ENCODE data around the gene BRI3. TPM values are rescaled to one million over a fixed set of nuclear protein-coding genes. Genes with fewer than 3 reads are reported as not detected.

The BRI3 gene
- polyA plus RNA-seq, 6 donors from 2014 or later: 12.1 to 21.6 (median 17.2) TPM

DNA sequence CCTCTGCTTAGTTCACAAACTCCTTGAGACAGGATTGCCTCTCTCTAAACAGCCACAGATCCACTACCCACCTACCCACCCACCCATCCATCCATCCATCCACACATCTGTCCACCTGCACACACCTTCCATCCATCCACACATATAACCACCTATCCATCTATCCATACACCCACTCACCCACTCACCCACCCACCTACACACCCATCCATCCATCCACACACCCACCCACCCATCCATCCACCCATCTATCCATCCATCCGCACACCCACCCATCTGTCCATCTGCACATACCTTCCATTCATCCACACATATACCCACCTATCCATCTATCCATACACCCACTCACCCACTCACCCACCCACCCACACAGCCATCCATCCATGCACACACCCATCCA, 39.1 kb upstream of the BRI3 start:
- H3K27ac Mint-ChIP-seq: no peak overlapping the region
- DNase-seq (no peak), ATAC-seq (ENCODE audit: low read depth in 2 of 2) (no peak)

DNA sequence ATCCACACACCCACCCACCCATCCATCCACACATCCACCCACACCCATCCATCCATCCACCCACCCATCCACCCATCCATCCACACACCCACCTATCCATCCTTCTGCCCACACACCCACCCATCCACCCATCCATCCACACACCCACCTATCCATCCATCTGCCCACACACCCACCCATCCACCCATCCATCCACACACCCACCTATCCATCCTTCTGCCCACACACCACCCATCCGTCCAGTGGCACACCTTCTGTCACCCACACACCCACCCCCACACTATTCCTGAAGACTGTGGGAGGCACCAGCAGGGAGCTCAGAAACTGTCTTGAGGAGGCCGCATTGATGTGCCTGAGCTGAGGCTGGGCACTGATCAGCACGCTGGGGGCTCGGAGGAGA, 38.6 kb upstream of the BRI3 start:
- ATAC-seq (ENCODE audit: low read depth in 2 of 2): no peak
- H3K27ac Mint-ChIP-seq: no peak overlapping the region
- no peak overlapping the region for H3K4me3 Mint-ChIP-seq
- H3K4me1 Mint-ChIP-seq: peaks cover 4 to 7% (median 5%) of the 10 kb centered on the region in 3 donors
- peaks cover 6 to 7% of the 10 kb centered on the region in 2 donors for H3K36me3 Mint-ChIP-seq
- DNase-seq: no peak
- no peaks in the 10 kb centered on the region for H3K27me3 Mint-ChIP-seq
- H3K9me3 Mint-ChIP-seq: no peaks in the 10 kb centered on the region

More for the DNA sequence above, 39.1 kb upstream of the BRI3 start:
- Mint-ChIP-seq H3K36me3 (peaks cover 6 to 7% of the 10 kb centered on the region in 2 donors), H3K4me1 (peaks cover under 1 to 7% (median 4%) of the 10 kb centered on the region in 3 donors), H3K9me3 (no peaks in the 10 kb centered on the region), H3K4me3 (no peak overlapping the region), H3K27me3 (no peaks in the 10 kb centered on the region)

DNA sequence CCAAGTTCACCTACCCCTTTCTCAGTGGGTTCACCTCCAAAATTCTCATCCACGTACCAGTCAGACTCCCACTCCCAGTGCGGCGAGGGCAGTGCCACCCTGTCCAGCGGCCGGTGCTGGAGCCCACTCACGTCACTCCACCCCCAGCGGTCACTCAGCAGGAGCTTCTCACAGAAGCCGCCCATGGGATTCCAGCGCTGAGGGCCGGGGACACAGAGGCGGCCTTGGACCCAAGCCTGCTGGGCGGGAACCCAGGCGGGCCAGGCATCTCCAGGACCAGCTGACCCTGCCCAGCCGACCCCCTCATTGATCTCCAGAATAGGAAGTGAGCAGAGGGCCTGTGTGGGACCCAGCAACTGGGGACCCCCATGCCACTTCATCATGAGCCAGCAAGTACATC, 36.6 kb upstream of the BRI3 start:
- DNase-seq: no peak
- ATAC-seq (ENCODE audit: low read depth in 2 of 2): no peak
- no peaks in the 10 kb centered on the region for H3K9me3 Mint-ChIP-seq
- H3K27ac Mint-ChIP-seq: no peak overlapping the region
- peaks cover 13 to 19% (median 18%) of the 10 kb centered on the region in 3 donors for H3K4me1 Mint-ChIP-seq
- H3K36me3 Mint-ChIP-seq: no peaks in the 10 kb centered on the region
- H3K27me3 Mint-ChIP-seq: no peaks in the 10 kb centered on the region
- H3K4me3 Mint-ChIP-seq: no peak overlapping the region

DNA sequence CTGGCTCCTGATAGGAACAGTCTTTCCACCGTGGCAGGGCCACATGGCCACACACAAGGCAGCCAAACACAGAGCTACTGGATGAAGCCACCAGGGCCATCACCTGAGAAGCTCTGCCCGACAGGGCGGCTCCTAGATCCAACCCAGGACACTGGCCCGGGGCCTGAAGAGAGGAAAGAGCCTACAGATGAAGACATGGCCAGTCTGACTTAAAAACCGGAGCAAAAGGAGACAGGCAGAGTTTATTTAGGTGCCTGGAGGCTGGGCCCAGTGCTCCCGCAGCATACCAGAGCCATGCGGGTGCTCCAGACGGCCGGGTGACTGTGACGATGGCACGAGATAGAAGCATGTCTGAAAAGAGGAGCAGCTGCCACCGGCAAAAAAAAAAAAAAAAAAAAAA, 33.3 kb upstream of the BRI3 start:
- DNase-seq (no peak), ATAC-seq (ENCODE audit: low read depth in 2 of 2) (no peak)
- Mint-ChIP-seq H3K4me1 (peaks cover 23 to 42% (median 35%) of the 10 kb centered on the region in 3 donors), H3K27me3 (no peaks in the 10 kb centered on the region), H3K27ac (peak overlapping the region in 1 of 6 donors; percentile 87), H3K4me3 (peak overlapping the region in 1 of 8 donors; percentile 1), H3K9me3 (no peaks in the 10 kb centered on the region), H3K36me3 (no peaks in the 10 kb centered on the region)

DNA sequence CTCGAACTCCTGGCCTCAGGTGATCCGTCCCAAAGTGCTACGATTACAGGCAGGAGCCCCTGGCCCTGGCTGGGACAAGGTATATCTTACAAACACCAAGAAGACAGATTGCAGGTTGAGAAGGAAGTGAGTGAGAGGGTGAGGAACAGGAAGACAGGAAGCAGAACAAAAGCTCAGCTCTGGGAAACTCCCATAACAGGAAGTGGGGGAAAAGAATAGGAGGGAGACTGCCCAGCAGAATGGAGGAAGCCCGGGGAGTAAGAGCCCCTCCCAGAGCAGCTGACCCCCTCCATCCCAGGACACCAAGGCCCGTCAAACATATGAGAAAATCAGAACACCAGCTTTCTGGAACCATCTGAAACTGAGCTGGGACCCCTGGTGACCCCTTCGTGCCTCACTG, 32.4 kb upstream of the BRI3 start:
- ATAC-seq (ENCODE audit: low read depth in 2 of 2) (no peak), DNase-seq (no peak)
- H3K27ac Mint-ChIP-seq: peak overlapping the region in 1 of 6 donors; percentile 35
- no peaks in the 10 kb centered on the region for H3K9me3 Mint-ChIP-seq
- H3K4me3 Mint-ChIP-seq: peak overlapping the region in 5 of 8 donors; percentile 18 to 53 (median 25)
- peaks cover 23 to 47% (median 35%) of the 10 kb centered on the region in 3 donors for H3K4me1 Mint-ChIP-seq
- no peaks in the 10 kb centered on the region for H3K27me3 Mint-ChIP-seq
- H3K36me3 Mint-ChIP-seq: no peaks in the 10 kb centered on the region

DNA sequence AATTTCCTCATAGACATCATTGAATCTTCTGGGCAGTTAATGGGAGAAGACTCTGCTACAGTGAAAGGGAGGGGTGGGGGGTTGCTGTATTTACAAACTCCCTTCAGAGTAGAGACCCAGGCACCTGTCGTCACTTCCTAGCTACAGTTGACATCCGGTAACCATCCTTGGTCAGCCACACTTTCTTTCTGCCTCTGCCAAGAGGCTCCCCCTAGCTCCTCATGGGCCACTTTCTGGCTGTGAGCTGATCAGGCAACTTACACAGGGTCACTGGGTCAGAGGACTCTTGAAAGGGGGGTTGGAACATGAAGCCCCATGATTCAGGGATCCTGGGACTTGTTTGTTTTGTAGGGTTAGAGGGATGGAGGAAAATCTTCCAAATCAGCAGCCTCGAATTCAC, 30.7 kb upstream of the BRI3 start:
- ATAC-seq (ENCODE audit: low read depth in 2 of 2): no peak
- Mint-ChIP-seq H3K36me3 (no peaks in the 10 kb centered on the region), H3K27me3 (no peaks in the 10 kb centered on the region), H3K4me3 (peak overlapping the region; percentile 91 to 98 (median 96)), H3K9me3 (no peaks in the 10 kb centered on the region), H3K4me1 (peaks cover 23 to 47% (median 35%) of the 10 kb centered on the region in 3 donors), H3K27ac (peak overlapping the region; percentile 88 to 96 (median 94))
- DNase-seq: no peak

DNA sequence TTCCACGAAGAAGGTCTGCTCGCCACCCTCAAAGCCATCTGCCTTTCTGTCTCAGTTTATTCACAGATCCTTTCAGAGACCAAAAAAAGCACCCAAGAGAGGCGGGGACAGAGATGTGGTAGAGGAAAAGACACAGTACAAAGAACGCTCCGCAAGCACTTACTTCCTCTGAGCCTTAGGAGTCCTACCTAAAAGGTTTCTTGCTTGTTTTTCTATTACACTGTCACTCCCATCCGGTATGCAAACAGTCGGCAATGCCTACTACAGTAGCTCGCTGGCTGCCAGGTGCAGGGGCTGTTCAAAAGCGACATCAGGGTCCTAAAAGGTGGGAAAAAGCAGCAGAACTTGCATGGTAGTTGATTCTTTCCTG, 30.3 kb upstream of the BRI3 start:
- Mint-ChIP-seq H3K27me3 (no peaks in the 10 kb centered on the region), H3K9me3 (no peaks in the 10 kb centered on the region), H3K27ac (peak overlapping the region; percentile 88 to 96 (median 94)), H3K36me3 (no peaks in the 10 kb centered on the region), H3K4me3 (peak overlapping the region; percentile 91 to 98 (median 96)), H3K4me1 (peaks cover 23 to 47% (median 35%) of the 10 kb centered on the region in 3 donors)
- ATAC-seq (ENCODE audit: low read depth in 2 of 2) (peak; percentile 58), DNase-seq (peak; percentile 61)

DNA sequence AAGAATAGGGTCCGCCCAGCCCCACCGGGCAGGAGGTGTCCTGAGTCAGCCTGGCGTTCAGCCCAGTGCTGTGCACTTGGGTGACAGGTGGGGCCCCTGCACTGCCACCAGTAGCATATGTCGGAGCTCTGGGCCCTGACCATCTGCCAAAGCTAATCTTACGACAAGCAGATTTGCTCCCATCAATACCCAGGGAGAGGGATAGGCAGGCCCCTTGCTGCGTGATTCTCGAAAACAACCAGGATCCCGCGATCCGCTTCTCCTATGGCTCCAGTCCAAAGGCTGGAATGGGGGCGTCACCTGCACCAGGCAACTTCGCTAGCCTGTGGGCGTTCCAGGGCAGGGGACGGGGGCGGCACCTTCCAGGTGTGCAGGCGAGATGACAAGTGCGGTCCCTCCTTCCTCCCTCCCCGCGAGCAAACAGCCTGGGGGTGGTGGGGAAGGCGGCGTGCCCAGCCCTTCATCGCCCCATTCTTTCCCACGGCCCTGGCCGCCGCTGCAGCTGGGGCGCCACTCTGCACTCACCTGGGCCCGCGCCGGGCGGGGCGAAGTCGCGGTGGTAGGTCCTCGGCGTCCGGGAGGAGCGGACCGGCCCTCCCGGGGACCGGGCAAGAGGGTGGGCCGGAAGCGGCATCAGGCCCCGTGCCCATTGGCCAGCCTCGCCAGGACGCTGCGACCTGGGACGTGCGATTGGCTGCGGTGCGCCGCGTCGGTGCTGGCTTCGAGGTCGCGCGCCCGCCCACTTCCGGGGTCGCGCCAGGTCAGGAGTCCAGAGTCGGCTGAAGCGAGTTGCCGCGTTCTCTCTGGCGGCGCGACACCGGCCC, 29.7 kb upstream of the BRI3 start, which contains the start of gene TECPR1:
TECPR1 (minus strand) TSS at position 632 of the 824 bp plus-strand sequence. CDS start 6,086 bp downstream, outside the sequence.
- no peaks in the 10 kb centered on the region for H3K9me3 Mint-ChIP-seq
- no peaks in the 10 kb centered on the region for H3K27me3 Mint-ChIP-seq
- DNase-seq (peak; percentile 91), ATAC-seq (ENCODE audit: low read depth in 2 of 2) (peak; percentile 86 to 89)
- H3K27ac Mint-ChIP-seq: peak within 1 kb of the TSS; percentile 88 to 97 (median 96)
- peaks cover 23 to 47% (median 40%) of the 10 kb centered on the region in 3 donors for H3K4me1 Mint-ChIP-seq
- peaks cover 0 to 5% of the 10 kb centered on the region in 2 donors for H3K36me3 Mint-ChIP-seq
- peak within 1 kb of the TSS; percentile 91 to 98 (median 96) for H3K4me3 Mint-ChIP-seq

DNA sequence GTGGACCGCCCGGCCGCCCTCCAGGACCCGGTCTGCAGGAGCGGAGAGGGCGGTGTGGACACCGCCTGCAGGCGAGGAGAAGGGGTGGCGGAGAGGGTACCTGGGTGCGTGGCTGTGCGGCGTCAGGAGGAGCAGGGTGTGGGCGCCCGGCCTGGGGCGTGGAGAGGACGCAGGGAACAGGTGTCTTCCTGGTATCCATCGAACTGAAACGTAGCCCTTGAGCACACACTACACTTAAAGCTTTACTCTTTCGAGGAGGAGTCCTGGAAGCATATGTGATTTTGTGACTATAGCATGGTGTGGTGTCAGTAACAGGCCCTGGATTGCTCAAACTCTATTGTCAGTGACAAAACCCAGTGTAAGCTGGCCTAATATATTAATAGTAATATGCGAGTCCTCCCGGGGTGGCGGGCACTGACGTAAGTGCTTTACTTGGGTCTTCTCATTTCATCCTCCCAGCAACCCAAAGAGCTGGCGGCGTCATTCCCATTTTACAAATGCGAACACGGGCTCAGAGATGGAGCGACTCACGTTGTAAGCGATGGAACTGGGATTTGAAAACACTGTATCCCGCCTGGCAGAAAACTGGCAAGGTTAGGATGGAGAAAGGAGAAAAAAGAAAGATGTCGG, 28.9 kb upstream of the BRI3 start:
- Mint-ChIP-seq H3K9me3 (no peaks in the 10 kb centered on the region), H3K4me1 (peaks cover 23 to 44% (median 42%) of the 10 kb centered on the region in 3 donors), H3K36me3 (peaks cover 0 to 6% of the 10 kb centered on the region in 2 donors), H3K27me3 (no peaks in the 10 kb centered on the region), H3K27ac (peak overlapping the region; percentile 88 to 97 (median 96)), H3K4me3 (peak overlapping the region; percentile 91 to 98 (median 96))
- ATAC-seq (ENCODE audit: low read depth in 2 of 2) (peak; percentile 19 to 35), DNase-seq (no peak)

DNA sequence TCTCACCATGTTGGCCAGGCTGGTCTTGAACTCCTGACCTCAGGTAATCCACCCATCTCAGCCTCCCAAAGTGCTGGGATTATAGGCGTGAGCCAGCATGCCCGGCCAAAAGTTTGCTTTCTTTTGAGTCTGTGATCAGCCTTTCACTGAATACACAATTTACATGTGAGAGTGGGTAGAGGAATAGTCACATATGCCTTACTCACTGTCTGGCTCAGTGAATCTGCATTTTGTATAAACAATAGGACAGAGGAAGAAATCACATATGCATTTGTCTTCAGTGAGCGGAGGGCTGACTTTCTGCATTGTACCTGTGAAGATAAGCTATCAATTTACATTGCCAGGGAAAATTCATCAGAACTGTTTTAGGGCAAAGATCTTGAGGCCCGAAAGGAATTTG, 27.0 kb upstream of the BRI3 start:
- Mint-ChIP-seq H3K36me3 (peaks cover 0 to 6% of the 10 kb centered on the region in 2 donors), H3K27ac (peak overlapping the region in 2 of 6 donors; percentile 15 to 43), H3K4me1 (peaks cover 13 to 33% (median 32%) of the 10 kb centered on the region in 3 donors), H3K4me3 (peak overlapping the region in 1 of 8 donors; percentile 50), H3K27me3 (no peaks in the 10 kb centered on the region), H3K9me3 (no peaks in the 10 kb centered on the region)
- no peak for ATAC-seq (ENCODE audit: low read depth in 2 of 2)
- DNase-seq: no peak

DNA sequence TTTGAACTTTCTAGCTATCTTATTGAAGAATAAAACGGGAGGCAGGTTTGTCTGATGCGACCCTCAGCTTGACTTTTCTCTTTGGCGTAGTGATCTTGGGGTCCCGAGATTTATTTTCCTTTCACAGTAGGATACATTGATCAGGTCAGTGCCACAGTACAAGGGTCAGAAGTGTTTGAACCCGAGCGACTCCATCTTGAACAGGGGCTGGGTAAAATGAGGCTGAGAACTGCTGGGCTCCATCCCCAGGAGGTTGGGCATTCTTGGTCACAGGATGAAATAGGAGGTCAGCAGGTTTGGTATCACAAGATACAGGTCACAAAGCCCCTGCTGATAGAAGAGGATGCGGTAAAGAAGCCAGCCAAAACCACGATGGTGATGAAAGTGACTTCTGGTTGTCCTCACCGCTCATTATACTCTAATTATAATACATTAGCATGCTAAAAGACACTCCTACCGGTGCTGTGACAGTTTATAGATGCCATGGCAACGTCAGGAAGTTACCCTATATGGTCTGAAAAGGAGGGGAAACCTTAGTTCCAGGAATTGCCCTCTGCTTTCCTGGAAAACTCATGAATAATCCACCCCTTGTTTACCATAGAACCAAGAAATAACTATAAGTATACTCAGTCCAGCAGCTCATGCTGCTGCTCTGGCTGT, 26.4 kb upstream of the BRI3 start:
- no peaks in the 10 kb centered on the region for H3K27me3 Mint-ChIP-seq
- peak overlapping the region in 3 of 8 donors; percentile 26 to 76 (median 30) for H3K4me3 Mint-ChIP-seq
- peaks cover 13 to 28% (median 27%) of the 10 kb centered on the region in 3 donors for H3K4me1 Mint-ChIP-seq
- H3K36me3 Mint-ChIP-seq: peaks cover 0 to 6% of the 10 kb centered on the region in 2 donors
- peak overlapping the region in 3 of 6 donors; percentile 15 to 43 (median 18) for H3K27ac Mint-ChIP-seq
- ATAC-seq (ENCODE audit: low read depth in 2 of 2) (no peak), DNase-seq (no peak)
- H3K9me3 Mint-ChIP-seq: no peaks in the 10 kb centered on the region

DNA sequence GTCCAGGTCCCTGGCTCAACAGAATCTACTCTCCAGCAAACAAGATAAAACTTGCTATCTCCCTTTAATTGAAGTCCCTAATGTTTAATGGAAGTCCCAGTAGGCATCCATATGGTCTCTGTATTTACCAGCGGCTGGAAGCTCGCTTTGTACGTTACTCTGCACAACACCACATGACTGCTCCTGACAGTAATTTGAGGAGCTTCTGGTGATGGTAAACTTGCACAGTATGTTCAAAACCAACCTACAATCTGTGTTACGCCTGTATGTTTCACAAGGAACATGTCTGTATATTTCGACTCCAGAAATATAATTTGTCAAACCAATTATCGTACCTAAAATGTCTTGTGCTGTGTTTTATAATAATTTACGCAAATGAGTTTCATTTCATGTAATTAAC, 25.1 kb upstream of the BRI3 start:
- no peaks in the 10 kb centered on the region for H3K27me3 Mint-ChIP-seq
- peaks cover 4 to 16% (median 15%) of the 10 kb centered on the region in 3 donors for H3K4me1 Mint-ChIP-seq
- H3K9me3 Mint-ChIP-seq: peaks cover 0 to 2% (median 0%) of the 10 kb centered on the region in 7 donors
- peaks cover 0 to 6% of the 10 kb centered on the region in 2 donors for H3K36me3 Mint-ChIP-seq
- DNase-seq (no peak), ATAC-seq (ENCODE audit: low read depth in 2 of 2) (no peak)
- H3K4me3 Mint-ChIP-seq: no peak overlapping the region
- no peak overlapping the region for H3K27ac Mint-ChIP-seq

DNA sequence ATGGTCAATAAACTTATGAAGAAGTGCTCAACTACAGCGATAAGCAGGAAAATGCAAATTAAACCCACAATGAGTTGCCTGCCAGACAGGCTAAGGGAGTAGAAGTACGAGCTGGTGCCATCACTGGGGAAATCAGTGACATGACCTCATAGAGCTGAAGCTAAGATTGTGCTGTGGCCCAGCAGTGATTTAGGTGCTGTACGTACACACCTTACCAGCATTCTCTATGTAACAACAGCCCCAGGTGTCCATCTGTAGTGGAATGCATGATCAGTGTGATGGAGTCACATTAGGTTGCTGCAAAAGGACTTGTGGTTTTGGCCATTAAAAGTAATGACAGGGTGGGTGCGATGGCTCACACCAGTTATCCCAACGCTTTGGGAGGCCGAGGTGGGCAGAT, 23.8 kb upstream of the BRI3 start:
- peaks cover 0 to 6% of the 10 kb centered on the region in 2 donors for H3K36me3 Mint-ChIP-seq
- no peak overlapping the region for H3K4me3 Mint-ChIP-seq
- no peaks in the 10 kb centered on the region for H3K27me3 Mint-ChIP-seq
- DNase-seq: no peak
- peaks cover 0 to 7% (median 1%) of the 10 kb centered on the region in 7 donors for H3K9me3 Mint-ChIP-seq
- H3K4me1 Mint-ChIP-seq: peaks cover 0 to 9% (median 7%) of the 10 kb centered on the region in 3 donors
- H3K27ac Mint-ChIP-seq: no peak overlapping the region
- ATAC-seq (ENCODE audit: low read depth in 2 of 2): no peak

All from naive B cell (primary cell).